Karpas-422 (cell line): ENCODE measurements around the gene ACAP1. TPM values are rescaled to one million over a fixed set of nuclear protein-coding genes. Genes with fewer than 3 reads are reported as not detected.
"Not testable (repeated sequence)": the region's sequence is repeated elsewhere in the genome, so short reads cannot be mapped to it uniquely, and the experiment has no call there.

Source experiments
- DNase-seq: peaks from one replicate; pipeline ENCODE4 v3.0.0-alpha.2; 2015
- H2AFZ ChIP-seq: fragments of 200-600 bp; sonication (generic); 2 replicates; pipeline ENCODE4 v1.6.1; 2014; ENCODE audit warnings: antibody characterized with exemption, low read length, mixed read lengths
- H3K27ac ChIP-seq: fragments of 200-600 bp; sonication (generic); 2 replicates; pipeline ENCODE4 v1.5.1; 2014; ENCODE audit warnings: mild to moderate bottlenecking, low read length, moderate library complexity
- H3K27me3 ChIP-seq: fragments of 200-600 bp; sonication (generic); 2 replicates; pipeline ENCODE4 v1.6.1; 2014; ENCODE audit warnings: low read length, mixed read lengths
- H3K36me3 ChIP-seq: fragments of 200-600 bp; sonication (generic); 2 replicates; pipeline ENCODE4 v1.6.1; 2014; ENCODE audit warnings: low read length, mixed read lengths; ENCODE audit not compliant: insufficient read depth
- H3K4me1 ChIP-seq: fragments of 200-600 bp; sonication (generic); 2 replicates; pipeline ENCODE4 v1.6.1; 2014; ENCODE audit warnings: mild to moderate bottlenecking, low read length, mixed read lengths
- H3K4me2 ChIP-seq: fragments of 200-600 bp; sonication (generic); 2 replicates; pipeline ENCODE4 v1.6.1; 2014; ENCODE audit warnings: low read length, low read depth, mild to moderate bottlenecking; ENCODE audit not compliant: poor library complexity, severe bottlenecking
- H3K4me3 ChIP-seq: fragments of 200-600 bp; sonication (generic); 2 replicates; pipeline ENCODE4 v1.5.1; 2014; ENCODE audit warnings: mild to moderate bottlenecking, antibody characterized with exemption, low read length, mixed read lengths
- H3K79me2 ChIP-seq: fragments of 200-600 bp; sonication (generic); 2 replicates; pipeline ENCODE4 v1.6.1; 2014; ENCODE audit warnings: mild to moderate bottlenecking, low read length, mixed read lengths
- H3K9ac ChIP-seq: fragments of 200-600 bp; sonication (generic); 2 replicates; pipeline ENCODE4 v1.6.0; 2014; ENCODE audit warnings: low read length
- H3K9me2 ChIP-seq: fragments of 200-600 bp; sonication (generic), shearing (Covaris generic); replicated peaks from 2 replicates; pipeline ENCODE4 v1.6.0; 2014; ENCODE audit warnings: mild to moderate bottlenecking, low read length, moderate library complexity; ENCODE audit not compliant: insufficient read depth
- H3K9me3 ChIP-seq: fragments of 300-700, 200-600 bp; sonication (generic); 2 replicates; pipeline ENCODE4 v1.6.1; 2014; ENCODE audit warnings: low read length, mixed read lengths
- H4K20me1 ChIP-seq: fragments of 200-600 bp; sonication (generic); 2 replicates; pipeline ENCODE4 v1.6.1; 2014; ENCODE audit warnings: mild to moderate bottlenecking, antibody characterized with exemption, low read length, low read depth; ENCODE audit not compliant: insufficient read depth
- total RNA-seq: library from RNA; depleted of rRNA; stranded (reverse); fragments of >200 nt; shearing (Covaris generic); gene quantifications from 2 replicates; pipeline ENCODE4 v1.2.3, GENCODE V29; 2014; ENCODE audit warnings: low replicate concordance

Gene ACAP1
- total RNA-seq, 1 experiment from 2014 or later: 51.0 TPM

DNA sequence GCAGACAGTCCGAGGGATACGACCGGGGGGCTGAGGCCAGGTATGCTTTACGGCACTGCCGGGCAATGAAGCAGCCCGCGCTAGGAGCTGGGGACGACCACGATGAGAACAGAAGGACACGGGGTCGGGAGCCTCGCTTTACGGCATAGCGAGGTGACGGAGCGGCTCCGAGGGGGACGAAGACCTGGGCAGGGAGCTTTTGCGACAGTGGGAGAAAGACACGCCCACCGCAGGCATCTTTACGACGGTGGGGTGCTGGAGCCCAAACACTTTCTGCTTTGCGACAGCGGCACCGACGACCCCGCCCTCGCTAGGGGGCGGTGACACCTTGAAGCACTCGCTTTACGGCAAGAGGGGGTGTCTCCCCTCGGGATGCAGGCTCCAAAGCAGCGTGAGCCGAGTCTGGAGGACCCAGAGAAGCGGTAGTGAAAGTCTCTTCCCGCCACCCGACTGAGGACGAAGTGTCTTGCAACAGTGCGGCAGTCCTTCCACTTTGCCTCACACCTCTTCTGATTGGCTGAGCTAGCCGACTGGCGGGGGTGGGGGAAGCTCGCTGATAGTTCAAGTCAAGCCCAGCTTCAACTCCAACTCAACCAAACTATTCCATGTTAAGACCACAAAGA is 6.8 kb upstream of the ACAP1 start:
- H3K4me1 ChIP-seq: peaks cover 23% of the 10 kb centered on the region
- H3K27me3 ChIP-seq: no peaks in the 10 kb centered on the region
- no peaks in the 10 kb centered on the region for H3K9me2 ChIP-seq
- H3K79me2 ChIP-seq: peaks cover 24% of the 10 kb centered on the region
- peak; percentile 100 for DNase-seq
- H2AFZ ChIP-seq: peak overlapping the region; percentile 78
- no peaks in the 10 kb centered on the region for H3K9me3 ChIP-seq
- peak overlapping the region; percentile 75 for H3K27ac ChIP-seq
- no peaks in the 10 kb centered on the region for H4K20me1 ChIP-seq
- H3K36me3 ChIP-seq: no peaks in the 10 kb centered on the region; the same call in 1 of the 2 replicates
- H3K4me2 ChIP-seq: peak overlapping the region; percentile 99
- peak overlapping the region; percentile 99 for H3K4me3 ChIP-seq
- H3K9ac ChIP-seq: peak overlapping the region; percentile 94

DNA sequence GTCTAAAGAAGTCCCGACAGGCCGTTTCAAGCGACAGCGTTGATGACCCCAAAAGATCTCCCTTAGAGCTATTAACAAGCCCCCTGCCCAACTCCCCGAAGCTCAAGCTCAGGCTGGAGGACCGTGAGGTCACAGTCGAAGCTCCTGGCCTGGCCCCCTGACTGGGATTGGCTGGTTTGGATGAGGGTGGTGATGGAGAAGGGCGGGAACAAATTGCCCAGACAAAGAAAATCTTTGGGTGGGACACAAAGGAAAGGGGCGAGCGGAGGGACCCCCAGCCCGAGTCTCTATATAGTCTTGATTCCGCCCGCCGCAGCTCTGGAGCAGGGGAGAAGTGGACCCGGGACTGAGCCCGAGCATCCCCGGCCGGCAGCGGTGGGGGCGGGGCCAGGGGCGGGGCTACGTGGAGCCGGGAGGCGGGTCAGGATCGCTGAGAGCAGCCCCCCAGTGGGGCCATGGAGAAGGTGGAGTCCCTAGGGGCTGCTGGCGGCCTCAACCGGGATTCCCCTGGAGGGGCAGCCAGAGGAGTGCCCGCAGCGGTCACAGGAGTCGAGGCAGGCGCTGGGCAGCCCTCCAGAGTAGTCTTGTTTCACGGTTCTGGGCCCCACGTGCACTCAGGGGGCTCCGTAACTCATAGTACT is 6.2 kb upstream of the ACAP1 start:
- Histone ChIP-seq H4K20me1 (no peaks in the 10 kb centered on the region), H3K27me3 (no peaks in the 10 kb centered on the region), H3K4me1 (peaks cover 23% of the 10 kb centered on the region), H3K9me3 (no peaks in the 10 kb centered on the region), H3K4me3 (peak overlapping the region; percentile 99), H3K36me3 (no peaks in the 10 kb centered on the region), H3K79me2 (peaks cover 24% of the 10 kb centered on the region), H3K4me2 (peak overlapping the region; percentile 99), H3K27ac (peak overlapping the region; percentile 75), H2AFZ (peak overlapping the region; percentile 78), H3K9me2 (no peaks in the 10 kb centered on the region), H3K9ac (peak overlapping the region; percentile 94)
- DNase-seq: peak; percentile 94

DNA sequence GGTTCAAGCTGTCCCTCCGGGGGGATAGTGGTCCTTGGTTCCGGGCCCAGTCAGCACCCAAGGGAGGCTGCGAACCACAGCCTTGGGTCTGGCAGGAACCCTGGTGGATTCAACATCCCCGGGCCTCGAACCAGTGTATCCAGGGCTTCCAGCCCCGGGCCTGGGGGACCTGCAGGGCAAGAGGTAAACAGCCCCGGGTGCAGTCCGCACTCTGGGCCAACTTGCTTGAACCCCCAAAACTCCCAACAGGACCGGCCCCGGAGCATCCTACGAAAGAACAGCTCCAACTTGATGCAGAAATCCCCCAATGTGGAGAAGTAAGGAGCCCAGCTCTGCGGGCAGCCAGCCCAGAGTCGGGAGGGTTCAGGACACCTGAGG is 5.7 kb upstream of the ACAP1 start:
- no peaks in the 10 kb centered on the region for H3K9me2 ChIP-seq
- H3K36me3 ChIP-seq: no peaks in the 10 kb centered on the region
- peak overlapping the region; percentile 99 for H3K4me3 ChIP-seq
- H3K4me2 ChIP-seq: peak overlapping the region; percentile 99
- no peaks in the 10 kb centered on the region for H3K9me3 ChIP-seq
- H4K20me1 ChIP-seq: no peaks in the 10 kb centered on the region
- peaks cover 24% of the 10 kb centered on the region for H3K79me2 ChIP-seq
- no peak overlapping the region for H3K27ac ChIP-seq
- peak overlapping the region; percentile 94 for H3K9ac ChIP-seq
- no peak for DNase-seq
- no peaks in the 10 kb centered on the region for H3K27me3 ChIP-seq
- H2AFZ ChIP-seq: peak overlapping the region; percentile 78; the same call in 1 of the 2 replicates
- H3K4me1 ChIP-seq: peaks cover 28% of the 10 kb centered on the region

DNA sequence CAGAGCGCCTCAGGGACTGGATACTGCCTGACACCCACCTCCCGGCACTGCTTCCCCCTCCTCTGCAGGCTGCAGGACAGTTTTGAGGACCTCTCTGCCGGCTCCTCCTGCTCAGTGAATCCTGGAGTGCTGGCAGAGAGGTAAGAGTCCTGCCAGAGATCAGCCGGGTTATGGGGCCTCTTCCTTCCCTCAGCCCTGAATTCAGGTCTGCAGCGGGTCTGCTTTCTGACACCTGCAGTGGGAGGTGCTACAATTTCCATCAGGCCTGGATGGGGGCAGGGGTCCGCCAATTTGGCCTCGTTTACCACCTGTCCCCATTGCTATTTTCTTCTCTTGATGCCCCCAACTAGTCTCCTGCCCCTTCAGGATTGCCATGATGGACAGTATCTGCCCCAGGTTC is 4.2 kb upstream of the ACAP1 start:
- Histone ChIP-seq H3K9me3 (no peaks in the 10 kb centered on the region), H2AFZ (no peak overlapping the region), H3K27ac (no peak overlapping the region), H3K4me1 (peaks cover 43% of the 10 kb centered on the region), H3K36me3 (no peaks in the 10 kb centered on the region), H3K9me2 (no peaks in the 10 kb centered on the region), H3K79me2 (peaks cover 27% of the 10 kb centered on the region), H4K20me1 (no peaks in the 10 kb centered on the region), H3K27me3 (no peaks in the 10 kb centered on the region), H3K9ac (no peak overlapping the region), H3K4me2 (no peak overlapping the region), H3K4me3 (no peak overlapping the region)
- no peak for DNase-seq

DNA sequence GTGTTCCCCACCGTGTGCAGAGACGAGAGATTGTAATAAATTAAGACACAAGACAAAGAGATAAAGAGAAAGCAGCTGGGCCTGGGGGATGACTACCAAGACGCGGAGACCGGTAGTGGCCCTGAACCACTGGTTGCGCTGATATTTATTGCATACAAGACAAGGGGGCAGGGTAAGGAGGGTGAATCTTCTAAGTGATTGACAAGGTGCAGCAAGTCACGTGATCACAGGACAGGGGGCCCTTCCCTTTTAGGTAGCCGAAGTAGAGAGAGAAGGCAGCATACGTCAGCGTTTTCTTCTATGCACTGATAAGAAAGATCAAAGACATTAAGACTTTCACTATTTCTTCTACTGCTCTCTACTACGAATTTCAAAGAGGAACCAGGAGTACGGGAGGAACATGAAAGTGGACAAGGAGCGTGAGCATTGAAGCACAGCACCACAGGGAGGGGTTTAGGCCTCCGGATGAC is 3.7 kb upstream of the ACAP1 start:
- H3K9me2 ChIP-seq, H3K27me3 ChIP-seq, H3K4me2 ChIP-seq, H3K9ac ChIP-seq, H3K9me3 ChIP-seq, DNase-seq, H2AFZ ChIP-seq, H3K36me3 ChIP-seq, H3K27ac ChIP-seq, H3K4me3 ChIP-seq, H4K20me1 ChIP-seq: not testable (repeated sequence)
- H3K79me2 ChIP-seq: peaks cover 25% of the 10 kb centered on the region
- peaks cover 44% of the 10 kb centered on the region for H3K4me1 ChIP-seq

DNA sequence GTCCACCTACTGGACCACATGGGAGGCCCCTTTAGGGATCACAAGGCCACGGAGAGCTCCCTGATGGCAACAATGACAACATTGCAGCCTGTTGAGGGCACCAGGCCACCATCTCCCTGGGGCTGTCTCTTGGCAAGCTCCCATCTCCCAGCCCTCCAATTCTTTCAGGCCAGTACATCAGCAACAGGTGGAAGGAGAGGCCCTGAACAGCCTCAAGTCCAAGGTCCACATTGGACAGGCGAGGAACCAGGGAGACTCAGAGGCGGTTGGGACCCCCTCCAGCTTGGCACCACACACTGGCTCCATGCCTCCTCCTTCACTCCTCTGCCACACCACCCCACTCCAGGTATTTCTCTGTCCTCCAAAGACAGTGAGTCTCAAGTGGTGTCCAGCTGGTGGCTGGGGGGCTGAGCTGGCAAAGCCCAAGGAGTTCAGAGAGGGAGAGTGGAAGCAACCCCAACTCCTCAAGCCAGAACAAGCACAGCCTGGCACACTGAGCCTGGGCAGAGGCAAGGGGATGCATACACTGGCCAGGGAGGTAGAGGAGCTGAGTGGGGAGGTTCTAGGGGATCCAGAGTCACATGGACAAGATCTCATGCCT is 1.3 kb upstream of the ACAP1 start:
- no peak for DNase-seq
- no peaks in the 10 kb centered on the region for H3K9me3 ChIP-seq
- H3K27ac ChIP-seq: no peak overlapping the region
- H3K9ac ChIP-seq: peak overlapping the region; percentile 79; the same call in 1 of the 2 replicates
- H2AFZ ChIP-seq: no peak overlapping the region; the same call in 1 of the 2 replicates
- H3K79me2 ChIP-seq: peaks cover 14% of the 10 kb centered on the region
- H3K9me2 ChIP-seq: no peaks in the 10 kb centered on the region
- no peak overlapping the region for H3K4me3 ChIP-seq
- H3K4me2 ChIP-seq: no peak overlapping the region
- H4K20me1 ChIP-seq: no peaks in the 10 kb centered on the region
- no peaks in the 10 kb centered on the region for H3K36me3 ChIP-seq
- H3K27me3 ChIP-seq: no peaks in the 10 kb centered on the region
- H3K4me1 ChIP-seq: peaks cover 35% of the 10 kb centered on the region

DNA sequence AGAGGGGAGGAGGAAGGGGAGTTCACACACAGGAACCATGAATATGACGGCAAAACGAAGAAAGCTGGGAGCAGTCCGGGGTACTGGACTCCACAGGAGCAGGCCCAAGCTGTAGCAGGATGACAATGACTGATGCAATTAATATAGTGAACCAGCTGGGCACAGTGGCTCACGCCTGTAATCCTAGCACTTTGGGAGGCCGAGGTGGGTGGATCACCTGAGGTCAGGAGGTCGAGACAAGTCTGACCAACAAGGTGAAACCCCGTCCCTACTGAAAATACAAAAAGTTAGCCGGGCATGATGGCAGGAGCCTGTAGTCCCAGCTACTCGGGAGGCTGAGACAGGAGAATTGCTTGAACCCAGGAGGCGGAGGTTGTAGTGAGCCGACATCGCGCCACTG is 564 bp upstream of the ACAP1 start:
- not testable (repeated sequence) for H2AFZ ChIP-seq, H3K27ac ChIP-seq, DNase-seq, H3K9me2 ChIP-seq, H3K9me3 ChIP-seq, H3K36me3 ChIP-seq, H4K20me1 ChIP-seq, H3K27me3 ChIP-seq
- Histone ChIP-seq H3K4me1 (peaks cover 29% of the 10 kb centered on the region), H3K9ac (peak overlapping the region; percentile 79), H3K4me2 (peak overlapping the region; percentile 81), H3K4me3 (peak overlapping the region; percentile 79), H3K79me2 (peaks cover 14% of the 10 kb centered on the region)

DNA sequence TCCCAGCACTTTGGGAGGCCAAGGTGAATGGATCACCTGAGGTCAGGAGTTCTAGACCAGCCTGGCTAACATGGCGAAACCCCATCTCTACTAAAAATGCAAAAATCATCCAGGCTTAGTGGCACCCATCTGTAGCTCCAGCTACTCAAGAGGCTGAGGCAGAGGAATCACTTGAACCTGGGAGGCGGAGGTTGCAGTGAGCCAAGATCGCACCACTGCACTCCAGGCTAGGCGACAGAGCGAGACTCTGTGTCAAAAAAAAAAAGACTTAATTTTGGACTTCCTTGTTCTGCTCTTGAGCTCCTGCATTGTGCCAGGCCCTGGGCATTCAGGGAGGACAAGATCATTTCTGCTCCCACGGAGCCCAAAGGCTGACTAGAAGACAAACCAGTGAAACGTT is 1.3 kb downstream of the ACAP1 start:
- not testable (repeated sequence) for H2AFZ ChIP-seq, H4K20me1 ChIP-seq, H3K27me3 ChIP-seq, H3K9me3 ChIP-seq, H3K9me2 ChIP-seq, DNase-seq, H3K36me3 ChIP-seq
- Histone ChIP-seq H3K4me3 (peak overlapping the region; percentile 79; the same call in 1 of the 2 replicates), H3K4me2 (peak overlapping the region; percentile 81), H3K4me1 (peaks cover 28% of the 10 kb centered on the region), H3K9ac (peak overlapping the region; percentile 79), H3K27ac (peak overlapping the region; percentile 61), H3K79me2 (peaks cover 14% of the 10 kb centered on the region)
